Liver (tissue), 9 donors: ENCODE results near the gene SEC24D. TPM values are rescaled to one million over a fixed set of nuclear protein-coding genes. Genes with fewer than 3 reads are reported as not detected.
A peak's percentile ranks its signal among the peaks of the same experiment; 100 is the strongest.

Source experiments
- DNase-seq: peaks from one replicate; pipeline ENCODE4 v3.0.0-alpha.2; 2017; ENCODE audit warnings: low spot score
- H3K27ac ChIP-seq, 2 donors: one replicate each; pipeline ENCODE4 v1.7.0; 2013; ENCODE audit warnings: inconsistent platforms in 2 of 2, low read length in 2 of 2, control low read depth in 1 of 2, low read depth in 1 of 2, mild to moderate bottlenecking in 1 of 2
- H3K27me3 ChIP-seq, 4 donors: one replicate each; pipeline versions ENCODE4 v1.6.1 to v1.7.0; 2013; ENCODE audit warnings: low read length in 3 of 4, inconsistent platforms in 1 of 4, mild to moderate bottlenecking in 1 of 4, moderate library complexity in 1 of 4; ENCODE audit not compliant: control insufficient read depth in 4 of 4, insufficient read depth in 4 of 4
- H3K36me3 ChIP-seq, 4 donors: one replicate each; pipeline versions ENCODE4 v1.6.1 to v1.7.0; 2013; ENCODE audit warnings: low read length in 3 of 4, mild to moderate bottlenecking in 3 of 4, low read depth in 1 of 4, moderate library complexity in 1 of 4; ENCODE audit not compliant: control insufficient read depth in 4 of 4, insufficient read depth in 3 of 4
- H3K4me1 ChIP-seq, 4 donors: one replicate each; pipeline versions ENCODE4 v1.6.1 to v1.7.0; 2013; ENCODE audit warnings: low read length in 3 of 4, mild to moderate bottlenecking in 3 of 4, moderate library complexity in 1 of 4; ENCODE audit not compliant: control insufficient read depth in 4 of 4, insufficient read depth in 4 of 4
- H3K4me3 ChIP-seq, 3 donors: one replicate each; pipeline versions ENCODE4 v1.6.1 to v1.7.0; 2013; ENCODE audit warnings: low read length in 3 of 3, control low read depth in 1 of 3, low read depth in 1 of 3, mild to moderate bottlenecking in 1 of 3
- H3K9ac ChIP-seq, 2 donors: one replicate each; pipeline ENCODE4 v1.7.0; 2013; ENCODE audit warnings: low read length in 2 of 2, mild to moderate bottlenecking in 2 of 2, moderate library complexity in 2 of 2, control low read depth in 1 of 2, low read depth in 1 of 2
- H3K9me3 ChIP-seq, 4 donors: one replicate each; pipeline versions ENCODE4 v1.6.1 to v1.7.0; 2013; ENCODE audit warnings: low read length in 3 of 4; ENCODE audit not compliant: control insufficient read depth in 4 of 4
- EGR1 ChIP-seq, 2 donors: IDR thresholded peaks; 2 replicates each; pipeline ENCODE4 v1.6.1; 2016 to 2018; ENCODE audit warnings: antibody characterized with exemption in 2 of 2, low read depth in 2 of 2
- FOXA1 ChIP-seq: IDR thresholded peaks from 2 replicates; pipeline ENCODE4 v1.6.1; 2016; ENCODE audit warnings: antibody characterized with exemption
- FOXA2 ChIP-seq: IDR thresholded peaks from 2 replicates; pipeline ENCODE4 v1.6.1; 2016; ENCODE audit warnings: antibody characterized with exemption
- GABPA ChIP-seq, 2 donors: IDR thresholded peaks in 1 of 2; conservative IDR thresholded peaks in 1 of 2; 2 replicates each; pipeline ENCODE4 v1.6.1; 2016; ENCODE audit warnings: antibody characterized with exemption in 2 of 2, mild to moderate bottlenecking in 1 of 2, moderate library complexity in 1 of 2
- HNF4A ChIP-seq, 2 donors: conservative IDR thresholded peaks; 2 replicates each; pipeline ENCODE4 v1.6.1; 2016; ENCODE audit warnings: antibody characterized with exemption in 2 of 2, mild to moderate bottlenecking in 2 of 2
- HNF4G ChIP-seq: IDR thresholded peaks from 2 replicates; pipeline ENCODE4 v1.6.1; 2016; ENCODE audit warnings: antibody characterized with exemption
- JUND ChIP-seq, 2 donors: IDR thresholded peaks; 2 replicates each; pipeline ENCODE4 v1.6.1; 2016; ENCODE audit warnings: antibody characterized with exemption in 2 of 2
- NR2F2 ChIP-seq: IDR thresholded peaks from 2 replicates; pipeline ENCODE4 v1.6.1; 2016; ENCODE audit warnings: antibody characterized with exemption
- RAD21 ChIP-seq, 2 donors: IDR thresholded peaks; 2 replicates each; pipeline ENCODE4 v1.6.1; 2016; ENCODE audit warnings: antibody characterized with exemption in 2 of 2, mild to moderate bottlenecking in 2 of 2
- RXRA ChIP-seq, 2 donors: IDR thresholded peaks; 2 replicates each; pipeline ENCODE4 v1.6.1; 2017 to 2018; ENCODE audit warnings: antibody characterized with exemption in 2 of 2, mild to moderate bottlenecking in 1 of 2
- SP1 ChIP-seq: IDR thresholded peaks from 2 replicates; pipeline ENCODE4 v1.6.1; 2018; ENCODE audit warnings: antibody characterized with exemption, mild to moderate bottlenecking
- TAF1 ChIP-seq: conservative IDR thresholded peaks from 2 replicates; pipeline ENCODE4 v1.6.1; 2016; ENCODE audit warnings: antibody characterized with exemption, mild to moderate bottlenecking
- YY1 ChIP-seq: IDR thresholded peaks from 2 replicates; pipeline ENCODE4 v1.6.1; 2016; ENCODE audit warnings: antibody characterized with exemption, mild to moderate bottlenecking
- WGBS: extraction: QIAGEN DNeasy Blood & Tissue Kit; methylation state at CpG from one replicate; pipeline ENCODE4 v1.1.7; 2013; 5-methylcytosine and 5-hydroxymethylcytosine counted together
- polyA plus RNA-seq, 2 donors: library from polyadenylated mRNA; stranded (reverse) in 1 of 2; unstranded in 1 of 2; fragments of 200-250 nt in 1 of 2; fragments of >200 nt in 1 of 2; fragmentation: Nextera tagmentation in 1 of 2; extraction: Ambion mirVana in 1 of 2; gene quantifications; one replicate each; pipeline versions ENCODE4 v1.2.1 to v1.2.3, GENCODE V29; 2013 to 2015
- total RNA-seq, 2 donors: library from RNA; depleted of rRNA; stranded (reverse); fragments of >200 nt; gene quantifications; one replicate each; pipeline ENCODE4 v1.2.3, GENCODE V29; 2014
- TF ChIP-seq, protein P1 (sequence below): IDR thresholded peaks from 2 replicates; pipeline ENCODE4 v1.6.1; 2016; ENCODE audit warnings: antibody characterized with exemption, mild to moderate bottlenecking
- TF ChIP-seq, protein P2 (sequence below): IDR thresholded peaks from 2 replicates; pipeline ENCODE4 v1.6.1; 2016; ENCODE audit warnings: antibody characterized with exemption
- TF ChIP-seq, protein P3 (sequence below): fragments of 150-350 bp; IDR thresholded peaks from 2 replicates; pipeline ENCODE4 v1.5.1; 2017; ENCODE audit warnings: improper control_type of control experiment, low read depth, low read length; ENCODE audit not compliant: missing input control
- TF ChIP-seq, protein P4 (sequence below): IDR thresholded peaks from 2 replicates; pipeline ENCODE4 v1.6.1; 2016; ENCODE audit warnings: antibody characterized with exemption
- TF ChIP-seq, protein P5 (sequence below): IDR thresholded peaks from 2 replicates; pipeline ENCODE4 v1.6.1; 2016; ENCODE audit warnings: antibody characterized with exemption
- donor health status: healthy.
- donor health status: healthy.
- donor health status: healthy.
- donor health status: healthy.
- donor health status: healthy.

SEC24D gene
- total and polyA plus RNA-seq, 4 donors = 16.0 to 80.8 (median 33.7) TPM

DNA sequence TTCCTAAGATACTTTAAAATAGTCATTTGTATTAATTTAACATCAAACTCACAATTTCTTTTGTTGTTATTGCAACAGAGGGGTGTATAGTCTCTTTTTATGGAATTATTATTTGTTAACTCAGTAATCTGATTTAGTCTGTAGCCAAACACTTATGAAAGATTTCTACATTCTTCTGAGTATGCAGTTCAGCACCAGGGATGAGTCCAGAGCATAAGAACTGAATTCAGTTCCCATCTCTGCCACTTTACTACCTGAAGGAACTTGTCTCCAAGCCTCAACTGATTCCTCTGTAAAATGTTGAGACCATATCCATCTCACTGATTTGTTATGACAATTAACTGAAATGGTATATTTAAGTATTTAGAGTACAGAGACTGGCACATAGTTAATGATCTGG, 105.2 kb downstream of the SEC24D start:
- H3K36me3 ChIP-seq = peaks cover 2 to 72% (median 50%) of the 10 kb centered on the region in 4 donors
- no peaks in the 10 kb centered on the region for H3K9me3 ChIP-seq
- H3K27ac ChIP-seq = no peak overlapping the region
- DNase-seq = no peak
- no peak for TF ChIP-seq JUND (IDR thresholded peaks at IDR 0.05)
- no peak for TF ChIP-seq YY1
- TF ChIP-seq, protein P1, sequence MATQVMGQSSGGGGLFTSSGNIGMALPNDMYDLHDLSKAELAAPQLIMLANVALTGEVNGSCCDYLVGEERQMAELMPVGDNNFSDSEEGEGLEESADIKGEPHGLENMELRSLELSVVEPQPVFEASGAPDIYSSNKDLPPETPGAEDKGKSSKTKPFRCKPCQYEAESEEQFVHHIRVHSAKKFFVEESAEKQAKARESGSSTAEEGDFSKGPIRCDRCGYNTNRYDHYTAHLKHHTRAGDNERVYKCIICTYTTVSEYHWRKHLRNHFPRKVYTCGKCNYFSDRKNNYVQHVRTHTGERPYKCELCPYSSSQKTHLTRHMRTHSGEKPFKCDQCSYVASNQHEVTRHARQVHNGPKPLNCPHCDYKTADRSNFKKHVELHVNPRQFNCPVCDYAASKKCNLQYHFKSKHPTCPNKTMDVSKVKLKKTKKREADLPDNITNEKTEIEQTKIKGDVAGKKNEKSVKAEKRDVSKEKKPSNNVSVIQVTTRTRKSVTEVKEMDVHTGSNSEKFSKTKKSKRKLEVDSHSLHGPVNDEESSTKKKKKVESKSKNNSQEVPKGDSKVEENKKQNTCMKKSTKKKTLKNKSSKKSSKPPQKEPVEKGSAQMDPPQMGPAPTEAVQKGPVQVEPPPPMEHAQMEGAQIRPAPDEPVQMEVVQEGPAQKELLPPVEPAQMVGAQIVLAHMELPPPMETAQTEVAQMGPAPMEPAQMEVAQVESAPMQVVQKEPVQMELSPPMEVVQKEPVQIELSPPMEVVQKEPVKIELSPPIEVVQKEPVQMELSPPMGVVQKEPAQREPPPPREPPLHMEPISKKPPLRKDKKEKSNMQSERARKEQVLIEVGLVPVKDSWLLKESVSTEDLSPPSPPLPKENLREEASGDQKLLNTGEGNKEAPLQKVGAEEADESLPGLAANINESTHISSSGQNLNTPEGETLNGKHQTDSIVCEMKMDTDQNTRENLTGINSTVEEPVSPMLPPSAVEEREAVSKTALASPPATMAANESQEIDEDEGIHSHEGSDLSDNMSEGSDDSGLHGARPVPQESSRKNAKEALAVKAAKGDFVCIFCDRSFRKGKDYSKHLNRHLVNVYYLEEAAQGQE = peak; percentile 21
- TF ChIP-seq FOXA1 = no peak
- peaks cover 0 to 3% (median 0%) of the 10 kb centered on the region in 4 donors for H3K4me1 ChIP-seq
- no peak overlapping the region for H3K9ac ChIP-seq
- no peaks in the 10 kb centered on the region for H3K27me3 ChIP-seq
- H3K4me3 ChIP-seq = no peak overlapping the region

DNA sequence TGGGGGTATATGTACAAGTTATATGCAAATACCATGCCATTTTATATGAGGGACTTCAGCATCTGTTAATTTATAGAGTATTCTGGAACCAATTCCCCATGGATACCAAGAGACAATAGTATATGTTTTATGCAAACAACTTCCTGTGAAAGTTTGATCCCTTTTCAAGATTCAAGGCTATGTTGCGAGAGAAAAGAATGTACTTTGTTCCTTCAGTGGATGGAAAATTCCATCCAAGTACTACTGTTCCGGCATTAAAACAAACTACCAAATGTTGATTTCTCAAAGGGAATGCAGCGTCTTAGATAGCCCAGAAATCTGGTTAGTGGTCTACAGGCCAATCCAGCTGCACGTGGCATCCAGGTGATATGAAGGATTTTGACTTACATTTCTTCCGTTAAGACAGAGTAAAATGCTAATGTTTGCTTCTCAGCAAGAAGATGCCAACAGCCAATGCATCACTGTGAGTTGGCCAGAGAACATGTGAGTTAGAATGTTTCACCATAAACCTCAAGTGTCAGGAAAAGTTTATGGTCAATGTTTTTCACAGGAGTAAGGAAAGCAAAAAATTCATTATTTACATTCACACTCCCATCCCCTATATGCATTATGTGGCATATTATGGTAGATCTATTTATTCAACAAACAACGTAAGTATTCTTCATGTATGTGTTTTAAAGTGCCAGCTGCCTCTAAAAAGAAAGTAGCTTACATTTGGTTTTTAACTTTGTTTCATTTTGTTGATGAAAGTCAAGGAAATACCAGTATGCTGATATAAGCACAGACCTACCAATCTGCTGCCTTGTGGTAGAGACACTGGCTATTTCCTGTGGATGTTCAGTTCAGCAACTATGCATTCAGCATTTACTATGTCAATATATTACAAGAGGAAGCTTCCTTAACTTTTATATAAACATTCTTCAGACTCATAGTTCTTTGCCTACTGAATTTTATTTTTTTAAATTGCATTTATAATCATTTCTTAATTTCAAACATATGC, 106.3 kb downstream of the SEC24D start:
- peaks cover 3 to 77% (median 59%) of the 10 kb centered on the region in 4 donors for H3K36me3 ChIP-seq
- WGBS = 76% methylated on average over 6 of the region's 6 CpGs
- peaks cover 0 to 3% (median 0%) of the 10 kb centered on the region in 4 donors for H3K4me1 ChIP-seq
- no peaks in the 10 kb centered on the region for H3K27me3 ChIP-seq
- no peak for TF ChIP-seq GABPA (IDR thresholded peaks at IDR 0.05 in 1 of 2, conservative IDR thresholded peaks at IDR 0.05 in 1 of 2)
- no peak for TF ChIP-seq NR2F2
- TF ChIP-seq, protein P1 = no peak
- TF ChIP-seq EGR1 (IDR thresholded peaks at IDR 0.05; ENCODE audit: low read depth in 2 of 2) = no peak
- no peak for TF ChIP-seq TAF1
- TF ChIP-seq, protein P2, sequence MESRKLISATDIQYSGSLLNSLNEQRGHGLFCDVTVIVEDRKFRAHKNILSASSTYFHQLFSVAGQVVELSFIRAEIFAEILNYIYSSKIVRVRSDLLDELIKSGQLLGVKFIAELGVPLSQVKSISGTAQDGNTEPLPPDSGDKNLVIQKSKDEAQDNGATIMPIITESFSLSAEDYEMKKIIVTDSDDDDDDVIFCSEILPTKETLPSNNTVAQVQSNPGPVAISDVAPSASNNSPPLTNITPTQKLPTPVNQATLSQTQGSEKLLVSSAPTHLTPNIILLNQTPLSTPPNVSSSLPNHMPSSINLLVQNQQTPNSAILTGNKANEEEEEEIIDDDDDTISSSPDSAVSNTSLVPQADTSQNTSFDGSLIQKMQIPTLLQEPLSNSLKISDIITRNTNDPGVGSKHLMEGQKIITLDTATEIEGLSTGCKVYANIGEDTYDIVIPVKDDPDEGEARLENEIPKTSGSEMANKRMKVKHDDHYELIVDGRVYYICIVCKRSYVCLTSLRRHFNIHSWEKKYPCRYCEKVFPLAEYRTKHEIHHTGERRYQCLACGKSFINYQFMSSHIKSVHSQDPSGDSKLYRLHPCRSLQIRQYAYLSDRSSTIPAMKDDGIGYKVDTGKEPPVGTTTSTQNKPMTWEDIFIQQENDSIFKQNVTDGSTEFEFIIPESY = no peak
- TF ChIP-seq SP1 = no peak
- TF ChIP-seq FOXA2 = no peak
- no peak for TF ChIP-seq HNF4G
- TF ChIP-seq, protein P3, sequence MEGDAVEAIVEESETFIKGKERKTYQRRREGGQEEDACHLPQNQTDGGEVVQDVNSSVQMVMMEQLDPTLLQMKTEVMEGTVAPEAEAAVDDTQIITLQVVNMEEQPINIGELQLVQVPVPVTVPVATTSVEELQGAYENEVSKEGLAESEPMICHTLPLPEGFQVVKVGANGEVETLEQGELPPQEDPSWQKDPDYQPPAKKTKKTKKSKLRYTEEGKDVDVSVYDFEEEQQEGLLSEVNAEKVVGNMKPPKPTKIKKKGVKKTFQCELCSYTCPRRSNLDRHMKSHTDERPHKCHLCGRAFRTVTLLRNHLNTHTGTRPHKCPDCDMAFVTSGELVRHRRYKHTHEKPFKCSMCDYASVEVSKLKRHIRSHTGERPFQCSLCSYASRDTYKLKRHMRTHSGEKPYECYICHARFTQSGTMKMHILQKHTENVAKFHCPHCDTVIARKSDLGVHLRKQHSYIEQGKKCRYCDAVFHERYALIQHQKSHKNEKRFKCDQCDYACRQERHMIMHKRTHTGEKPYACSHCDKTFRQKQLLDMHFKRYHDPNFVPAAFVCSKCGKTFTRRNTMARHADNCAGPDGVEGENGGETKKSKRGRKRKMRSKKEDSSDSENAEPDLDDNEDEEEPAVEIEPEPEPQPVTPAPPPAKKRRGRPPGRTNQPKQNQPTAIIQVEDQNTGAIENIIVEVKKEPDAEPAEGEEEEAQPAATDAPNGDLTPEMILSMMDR = no peak
- TF ChIP-seq HNF4A (conservative IDR thresholded peaks at IDR 0.05) = no peak
- TF ChIP-seq FOXA1 = no peak
- no peak for TF ChIP-seq YY1
- no peak for TF ChIP-seq JUND (IDR thresholded peaks at IDR 0.05)
- no peak for TF ChIP-seq RXRA (IDR thresholded peaks at IDR 0.05)
- no peak for TF ChIP-seq RAD21 (IDR thresholded peaks at IDR 0.05)
- TF ChIP-seq, protein P4, sequence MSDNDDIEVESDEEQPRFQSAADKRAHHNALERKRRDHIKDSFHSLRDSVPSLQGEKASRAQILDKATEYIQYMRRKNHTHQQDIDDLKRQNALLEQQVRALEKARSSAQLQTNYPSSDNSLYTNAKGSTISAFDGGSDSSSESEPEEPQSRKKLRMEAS = no peak
- TF ChIP-seq, protein P5, sequence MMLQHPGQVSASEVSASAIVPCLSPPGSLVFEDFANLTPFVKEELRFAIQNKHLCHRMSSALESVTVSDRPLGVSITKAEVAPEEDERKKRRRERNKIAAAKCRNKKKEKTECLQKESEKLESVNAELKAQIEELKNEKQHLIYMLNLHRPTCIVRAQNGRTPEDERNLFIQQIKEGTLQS = no peak
- DNase-seq = no peak
- no peak overlapping the region for H3K4me3 ChIP-seq
- H3K9me3 ChIP-seq = no peaks in the 10 kb centered on the region
- no peak overlapping the region for H3K27ac ChIP-seq
- no peak overlapping the region for H3K9ac ChIP-seq
